Measurements from ENCODE around the gene ZSCAN2.

Gene ZSCAN2

DNA sequence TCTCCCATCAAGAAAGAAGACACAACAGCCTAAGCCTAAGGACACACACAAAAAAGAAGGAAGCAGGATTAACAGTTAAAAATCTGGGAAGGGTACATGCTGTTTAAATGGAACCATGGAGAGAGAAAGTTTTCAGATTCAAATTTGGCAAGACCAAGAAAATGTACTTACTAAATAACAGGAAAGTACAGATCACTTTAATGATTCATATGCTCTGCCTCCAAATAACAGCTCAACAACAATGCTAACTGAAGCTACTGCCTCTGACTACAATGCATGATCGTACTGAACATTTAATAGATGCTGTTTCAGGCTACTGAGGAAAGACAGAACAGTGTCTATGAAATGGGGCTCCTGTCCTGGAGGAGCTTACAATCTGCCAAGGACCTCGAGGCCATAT lies 65.6 kb downstream of the ZSCAN2 start:
- no peak for DNase-seq (ENCODE audit: low read depth)
- TF ChIP-seq, protein P1, sequence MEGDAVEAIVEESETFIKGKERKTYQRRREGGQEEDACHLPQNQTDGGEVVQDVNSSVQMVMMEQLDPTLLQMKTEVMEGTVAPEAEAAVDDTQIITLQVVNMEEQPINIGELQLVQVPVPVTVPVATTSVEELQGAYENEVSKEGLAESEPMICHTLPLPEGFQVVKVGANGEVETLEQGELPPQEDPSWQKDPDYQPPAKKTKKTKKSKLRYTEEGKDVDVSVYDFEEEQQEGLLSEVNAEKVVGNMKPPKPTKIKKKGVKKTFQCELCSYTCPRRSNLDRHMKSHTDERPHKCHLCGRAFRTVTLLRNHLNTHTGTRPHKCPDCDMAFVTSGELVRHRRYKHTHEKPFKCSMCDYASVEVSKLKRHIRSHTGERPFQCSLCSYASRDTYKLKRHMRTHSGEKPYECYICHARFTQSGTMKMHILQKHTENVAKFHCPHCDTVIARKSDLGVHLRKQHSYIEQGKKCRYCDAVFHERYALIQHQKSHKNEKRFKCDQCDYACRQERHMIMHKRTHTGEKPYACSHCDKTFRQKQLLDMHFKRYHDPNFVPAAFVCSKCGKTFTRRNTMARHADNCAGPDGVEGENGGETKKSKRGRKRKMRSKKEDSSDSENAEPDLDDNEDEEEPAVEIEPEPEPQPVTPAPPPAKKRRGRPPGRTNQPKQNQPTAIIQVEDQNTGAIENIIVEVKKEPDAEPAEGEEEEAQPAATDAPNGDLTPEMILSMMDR (conservative IDR thresholded peaks at IDR 0.05; ENCODE audit: low read length): no peak
- H3K4me3 ChIP-seq (ENCODE audit: low read length): no peak overlapping the region

DNA sequence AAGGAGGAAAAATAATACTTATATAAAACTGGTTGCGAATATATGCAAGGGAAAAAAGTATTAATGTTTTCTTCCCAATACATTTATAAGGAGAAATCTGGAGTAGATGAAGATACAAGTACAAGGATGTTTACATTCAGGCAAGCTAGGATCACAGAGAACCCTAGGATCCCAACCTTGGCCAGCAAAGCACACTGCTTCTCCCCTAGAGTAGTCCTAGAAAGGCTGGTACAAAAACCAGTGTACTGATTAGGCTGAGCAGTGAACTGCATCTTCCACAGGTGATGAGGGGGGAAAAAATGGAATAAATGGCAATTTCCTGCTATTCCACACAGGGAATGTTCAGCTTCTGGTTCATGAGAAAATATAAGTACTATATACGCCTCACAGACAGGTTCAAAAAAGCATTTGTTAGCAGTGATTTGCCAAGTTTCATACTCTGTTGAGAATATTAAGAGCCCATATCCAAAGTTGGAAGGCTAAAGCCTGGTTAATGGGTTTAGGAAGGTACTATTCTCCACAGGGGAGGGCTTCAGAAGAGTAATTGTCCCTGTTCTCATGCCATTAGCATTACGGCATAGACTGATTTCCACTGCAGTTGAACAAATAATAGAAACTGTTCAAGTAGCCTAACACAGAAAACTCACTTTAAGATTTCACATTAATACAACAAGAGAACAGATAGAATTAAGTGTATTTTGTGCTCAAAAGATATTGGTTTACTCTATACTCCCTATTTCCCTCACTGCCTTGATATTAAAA lies 67.6 kb downstream of the ZSCAN2 start:
- TF ChIP-seq, protein P1 (conservative IDR thresholded peaks at IDR 0.05; ENCODE audit: low read length): no peak
- DNase-seq (ENCODE audit: low read depth): no peak
- H3K4me3 ChIP-seq (ENCODE audit: low read length): no peak overlapping the region

- peak; percentile 98 for DNase-seq (ENCODE audit: low read depth)
- no peak overlapping the region for H3K4me3 ChIP-seq (ENCODE audit: low read length)
- TF ChIP-seq, protein P1 (conservative IDR thresholded peaks at IDR 0.05; ENCODE audit: low read length): no peak
Observed at GRCh38 chr15:84669726-84670125, 68.9 kb downstream of the ZSCAN2 start.

DNA sequence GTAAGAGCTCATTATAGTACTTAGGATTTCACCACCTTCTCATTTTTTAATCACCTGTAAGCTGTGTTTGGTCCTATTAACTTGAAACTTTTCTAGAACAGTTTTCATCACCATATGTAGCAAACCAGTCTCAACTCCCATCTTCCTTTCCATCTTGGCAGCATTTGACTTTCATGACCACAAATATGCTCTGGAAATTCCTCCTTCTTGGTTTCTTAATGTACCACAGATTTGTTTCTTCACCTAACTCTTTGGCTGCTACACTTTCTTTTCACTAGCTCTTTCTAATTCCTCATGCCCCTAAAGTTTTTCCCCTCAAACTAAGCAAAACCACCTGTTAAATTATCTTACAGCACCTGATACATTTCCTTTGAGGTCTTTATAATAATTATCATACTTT lies 70.4 kb downstream of the ZSCAN2 start:
- TF ChIP-seq, protein P1 (conservative IDR thresholded peaks at IDR 0.05; ENCODE audit: low read length): no peak
- H3K4me3 ChIP-seq (ENCODE audit: low read length): no peak overlapping the region
- DNase-seq (ENCODE audit: low read depth): peak; percentile 92
